Measurements from ENCODE around the gene TCERG1. TPM values are rescaled to one million over a fixed set of nuclear protein-coding genes. Genes with fewer than 3 reads are reported as not detected.
"Not testable (repeated sequence)": the region's sequence is repeated elsewhere in the genome, so short reads cannot be mapped to it uniquely, and the experiment has no call there.

TCERG1 gene
- total RNA-seq, 4 donors from 2014 or later: 47.0 to 127 (median 58.4) TPM

DNA sequence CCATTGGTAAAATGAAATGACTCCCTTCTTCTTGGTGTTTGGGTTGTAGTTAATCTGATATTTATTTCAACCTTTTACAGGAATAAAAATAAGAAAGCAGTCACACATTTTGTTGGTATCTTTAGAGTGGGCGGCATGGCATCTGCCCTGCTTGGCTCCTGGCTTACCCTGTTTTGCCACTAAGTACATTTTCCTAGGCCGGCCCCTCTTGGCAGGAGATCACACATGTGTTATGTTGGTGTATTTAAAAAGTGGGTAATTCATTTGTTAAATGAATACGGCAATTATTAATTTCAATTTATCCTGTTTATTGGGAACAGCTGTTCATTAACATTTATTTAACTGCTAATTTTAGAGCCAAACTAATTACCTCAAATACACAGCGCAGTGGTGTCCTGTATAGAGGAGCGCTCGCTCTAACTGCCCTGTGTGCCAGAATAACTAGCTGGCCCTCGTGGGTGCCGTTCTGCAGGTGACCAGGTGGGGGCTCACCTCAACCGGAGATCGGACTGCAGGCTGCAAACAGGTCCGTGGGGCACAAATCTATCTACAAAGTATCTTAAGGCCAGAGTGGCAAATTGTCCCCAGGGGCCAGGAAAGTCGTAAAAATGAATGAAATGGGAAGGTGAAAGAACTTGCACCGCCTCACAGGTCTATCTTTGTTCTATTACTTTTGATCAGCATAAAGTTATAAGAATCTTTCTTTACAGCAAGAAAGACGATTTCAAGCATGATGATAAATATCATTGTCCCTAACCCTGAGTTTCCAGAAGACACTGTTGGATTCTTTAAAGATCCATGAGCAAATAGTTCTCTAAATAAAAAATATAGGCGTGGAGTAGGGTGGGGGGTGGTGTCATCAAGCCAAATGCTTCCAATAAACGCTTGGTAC lies 95.1 kb downstream of the TCERG1 start:
- peak; percentile 83 for ATAC-seq (ENCODE audit: low FRiP score)
- TF ChIP-seq, protein P1, sequence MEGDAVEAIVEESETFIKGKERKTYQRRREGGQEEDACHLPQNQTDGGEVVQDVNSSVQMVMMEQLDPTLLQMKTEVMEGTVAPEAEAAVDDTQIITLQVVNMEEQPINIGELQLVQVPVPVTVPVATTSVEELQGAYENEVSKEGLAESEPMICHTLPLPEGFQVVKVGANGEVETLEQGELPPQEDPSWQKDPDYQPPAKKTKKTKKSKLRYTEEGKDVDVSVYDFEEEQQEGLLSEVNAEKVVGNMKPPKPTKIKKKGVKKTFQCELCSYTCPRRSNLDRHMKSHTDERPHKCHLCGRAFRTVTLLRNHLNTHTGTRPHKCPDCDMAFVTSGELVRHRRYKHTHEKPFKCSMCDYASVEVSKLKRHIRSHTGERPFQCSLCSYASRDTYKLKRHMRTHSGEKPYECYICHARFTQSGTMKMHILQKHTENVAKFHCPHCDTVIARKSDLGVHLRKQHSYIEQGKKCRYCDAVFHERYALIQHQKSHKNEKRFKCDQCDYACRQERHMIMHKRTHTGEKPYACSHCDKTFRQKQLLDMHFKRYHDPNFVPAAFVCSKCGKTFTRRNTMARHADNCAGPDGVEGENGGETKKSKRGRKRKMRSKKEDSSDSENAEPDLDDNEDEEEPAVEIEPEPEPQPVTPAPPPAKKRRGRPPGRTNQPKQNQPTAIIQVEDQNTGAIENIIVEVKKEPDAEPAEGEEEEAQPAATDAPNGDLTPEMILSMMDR (IDR thresholded peaks at IDR 0.05): peak in 1 of 3 donors; percentile 77
- peak; percentile 38 for DNase-seq (ENCODE audit: low spot score)

DNA sequence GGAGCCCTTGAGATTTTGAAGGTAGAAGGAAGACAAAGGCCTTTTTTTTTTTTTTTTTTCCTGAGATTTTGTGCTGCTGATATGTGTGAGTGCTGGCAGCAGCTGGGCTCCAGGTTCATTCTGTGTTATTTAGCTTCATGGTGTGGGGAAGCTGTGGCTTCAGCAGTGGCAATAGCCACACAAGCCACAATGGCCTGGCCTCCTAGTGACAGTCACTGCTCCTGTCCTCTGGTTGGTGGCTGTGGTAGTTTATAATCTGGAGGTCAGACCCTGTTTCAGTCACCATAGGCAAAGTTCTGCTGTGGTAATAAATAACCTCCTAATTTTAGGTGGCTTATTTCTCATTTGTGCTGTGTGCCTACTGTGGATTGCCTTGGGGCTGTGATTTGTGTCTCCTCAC lies 97.1 kb downstream of the TCERG1 start:
- TF ChIP-seq, protein P1 (IDR thresholded peaks at IDR 0.05): no peak
- DNase-seq (ENCODE audit: low spot score) (no peak), ATAC-seq (ENCODE audit: low FRiP score) (no peak)

DNA sequence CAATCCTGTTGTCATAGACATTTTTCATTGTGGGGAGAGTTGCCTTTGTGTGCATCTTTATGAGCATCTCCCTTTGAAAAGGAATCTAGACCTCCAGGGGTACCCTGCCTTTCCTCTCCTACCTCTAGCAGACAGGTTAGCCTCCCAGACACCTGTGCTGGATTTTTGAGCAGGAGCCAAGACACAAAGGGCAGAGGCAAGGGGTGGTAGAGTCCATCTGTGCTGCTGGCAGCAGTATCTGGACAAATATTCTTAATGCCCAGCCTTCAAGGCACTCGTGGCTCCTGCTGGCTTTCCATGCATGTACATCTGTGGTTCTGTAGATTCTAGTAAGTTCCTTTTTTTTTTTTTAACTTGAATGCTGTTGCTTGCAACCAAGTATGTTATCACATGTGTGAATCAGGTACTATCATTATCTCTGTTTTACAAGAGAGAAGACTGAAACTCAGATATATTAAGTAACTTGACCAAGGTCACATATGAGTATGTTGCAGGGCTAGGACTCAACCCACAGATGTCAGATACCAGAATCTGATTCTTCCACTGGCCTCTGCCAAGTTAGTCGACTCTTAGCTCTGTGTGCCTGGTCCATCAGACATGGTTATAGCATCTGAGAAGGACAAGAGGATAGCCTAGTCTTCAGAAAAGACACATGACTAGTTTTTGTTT lies 101.8 kb downstream of the TCERG1 start:
- TF ChIP-seq, protein P1 (IDR thresholded peaks at IDR 0.05): no peak
- ATAC-seq (ENCODE audit: low FRiP score): no peak
- no peak for DNase-seq (ENCODE audit: low spot score)

DNA sequence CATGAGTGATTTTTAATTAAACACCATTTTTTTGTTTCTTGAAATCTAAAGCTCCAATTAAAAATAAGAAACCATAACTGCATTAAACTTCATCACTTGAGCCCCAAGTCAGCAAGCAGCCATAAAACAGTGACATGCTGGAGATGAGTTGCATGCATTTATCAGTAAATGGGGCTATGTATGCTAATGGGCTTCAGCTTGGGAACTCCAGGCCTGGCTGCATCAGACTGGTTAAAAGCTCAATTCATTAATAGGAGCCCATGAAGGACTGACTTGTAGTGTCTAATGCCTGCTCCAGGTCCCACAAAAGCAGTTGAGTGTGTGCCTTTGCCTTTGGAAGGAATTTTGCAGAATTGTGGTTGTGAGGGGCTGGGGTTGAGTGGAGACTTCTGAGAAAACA lies 102.5 kb downstream of the TCERG1 start:
- DNase-seq (ENCODE audit: low spot score) (no peak), ATAC-seq (ENCODE audit: low FRiP score) (no peak)
- TF ChIP-seq, protein P1 (IDR thresholded peaks at IDR 0.05): no peak

DNA sequence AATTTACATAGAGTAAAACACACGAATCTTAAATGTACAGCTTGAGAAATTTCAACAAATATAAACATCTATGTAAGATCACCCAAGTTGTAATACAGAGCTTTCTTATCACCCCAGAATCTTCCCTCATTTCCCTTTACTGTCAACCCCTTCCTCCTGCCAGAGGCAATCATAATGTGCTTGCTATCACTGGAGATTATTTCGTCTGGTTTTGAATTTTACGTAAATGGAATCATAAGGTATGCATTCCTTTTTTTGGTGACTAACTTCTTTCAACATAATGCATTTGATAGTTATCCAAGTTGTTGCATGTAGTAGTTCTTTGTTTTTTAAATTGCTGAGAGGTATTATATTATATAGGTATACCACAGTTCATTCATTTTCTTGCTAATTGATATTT lies 106.3 kb downstream of the TCERG1 start:
- TF ChIP-seq, protein P1 (IDR thresholded peaks at IDR 0.05): no peak
- no peak for DNase-seq (ENCODE audit: low spot score)
- ATAC-seq (ENCODE audit: low FRiP score): no peak

DNA sequence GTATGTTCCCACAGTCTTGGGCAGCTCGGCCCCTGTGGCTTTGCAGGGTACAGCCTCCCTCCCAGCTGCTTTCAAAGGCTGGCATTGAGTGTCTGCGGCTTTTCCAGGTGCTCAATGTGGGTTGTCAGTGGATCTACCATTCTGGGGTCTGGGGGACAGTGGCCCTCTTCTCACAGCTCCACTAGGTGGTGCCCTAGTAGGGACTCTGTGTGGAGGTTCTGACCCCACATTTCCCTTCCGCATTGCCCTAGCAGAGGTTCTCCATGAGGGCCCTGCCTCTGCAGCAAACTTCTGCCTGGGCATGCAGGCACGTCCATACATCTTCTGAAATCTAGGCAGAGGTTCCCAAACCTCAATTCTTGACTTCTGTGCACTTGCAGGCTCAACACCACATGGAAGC lies 109.8 kb downstream of the TCERG1 start:
- ATAC-seq (ENCODE audit: low FRiP score); DNase-seq (ENCODE audit: low spot score): not testable (repeated sequence)

DNA sequence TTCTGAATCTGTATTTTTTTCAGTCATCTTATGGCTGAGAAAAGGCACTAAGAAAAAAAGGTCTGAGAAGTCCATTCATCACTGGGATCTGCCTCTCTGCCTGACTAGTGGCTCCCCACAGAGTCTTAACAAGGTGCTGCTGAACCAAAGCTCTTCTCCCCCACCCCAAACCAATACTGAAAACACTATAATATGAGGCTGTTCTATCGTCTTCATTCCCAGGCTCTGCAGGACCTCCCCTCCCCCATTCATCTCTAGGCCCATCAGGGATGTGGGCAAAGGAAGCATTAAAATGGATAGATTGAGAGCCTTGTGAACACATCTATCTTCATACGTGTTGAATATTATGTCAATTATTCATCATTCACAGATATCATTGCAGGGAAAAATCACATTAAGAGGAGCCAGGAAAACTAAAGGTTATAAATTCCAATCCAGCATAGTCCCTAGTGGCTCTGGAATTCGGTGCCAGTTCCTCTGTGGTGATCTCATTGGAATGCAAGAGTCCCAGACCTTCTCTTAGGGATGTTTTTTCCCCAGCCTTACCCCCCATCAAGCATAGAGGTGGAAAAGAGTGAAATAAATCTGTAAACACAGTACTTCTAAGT lies 113.2 kb downstream of the TCERG1 start:
- ATAC-seq (ENCODE audit: low FRiP score): no peak
- TF ChIP-seq, protein P1 (IDR thresholded peaks at IDR 0.05): no peak
- DNase-seq (ENCODE audit: low spot score): no peak
